HEK293T (cell line): Measurements from ENCODE around the gene POLL.

Experiments
- ARNT ChIP-seq: fragments of 450-650 bp; IDR thresholded peaks from 2 replicates; pipeline ENCODE4 v1.6.1; 2017; ENCODE audit warnings: mild to moderate bottlenecking
- L3MBTL2 ChIP-seq: fragments of 450-650 bp; conservative IDR thresholded peaks from 2 replicates; pipeline ENCODE4 v1.6.1; 2016; ENCODE audit warnings: mild to moderate bottlenecking
- LEF1 ChIP-seq: fragments of 450-650 bp; IDR thresholded peaks from 2 replicates; pipeline ENCODE4 v1.6.1; 2017; ENCODE audit warnings: mild to moderate bottlenecking, borderline replicate concordance
- NFRKB ChIP-seq: fragments of 450-650 bp; IDR thresholded peaks from 2 replicates; pipeline ENCODE4 v1.6.1; 2016; ENCODE audit warnings: mild to moderate bottlenecking, moderate library complexity
- SP1 ChIP-seq: fragments of 450-650 bp; IDR thresholded peaks from 2 replicates; pipeline ENCODE4 v1.6.1; 2017
- TARDBP ChIP-seq: fragments of 450-650 bp; IDR thresholded peaks from 2 replicates; pipeline ENCODE4 v1.6.1; 2016

- TF ChIP-seq NFRKB (no peak), SP1 (no peak), L3MBTL2 (no peak), ARNT (no peak), TARDBP (no peak), LEF1 (no peak)
Measured at GRCh38 chr10:101619983-101620382, 31.9 kb upstream of the POLL start.
